Activated CD4-positive, alpha-beta T cell treated with anti-CD3 and anti-CD28 coated beads, Interleukin-2, amount 50 U/mL, for 24 hours (primary cell): ENCODE data around the gene KLK8.

Source experiments
- DNase-seq, 2 donors: peaks; one replicate each; pipeline ENCODE4 v3.0.0-alpha.2; 2020; ENCODE audit warnings: low read depth in 1 of 2, low spot score in 1 of 2

Gene KLK8

GRCh38 chr19:51001515-51001914 lies at the start of gene KLK8:
Gene KLK8, minus strand, starts transcription at chr19:51001604. Its CDS starts 437 bp downstream, at chr19:51001167.
- DNase-seq, result no peak

DNA sequence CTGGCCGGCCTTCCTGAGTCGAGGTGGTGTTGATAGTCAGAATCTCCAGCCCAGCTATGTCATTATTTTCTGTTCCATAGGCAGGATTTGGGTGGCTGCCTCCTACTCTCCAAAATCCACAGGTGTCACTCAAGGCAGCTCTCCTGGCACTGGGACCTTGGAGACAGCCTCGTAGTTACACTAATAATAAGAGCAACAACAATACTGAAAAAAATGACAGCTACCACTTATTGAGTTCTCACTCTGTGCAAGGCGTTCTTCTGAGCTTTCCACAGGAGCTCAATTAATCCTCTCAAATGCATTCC lies 45.6 kb upstream of the KLK8 start:
- no peak for DNase-seq

DNA sequence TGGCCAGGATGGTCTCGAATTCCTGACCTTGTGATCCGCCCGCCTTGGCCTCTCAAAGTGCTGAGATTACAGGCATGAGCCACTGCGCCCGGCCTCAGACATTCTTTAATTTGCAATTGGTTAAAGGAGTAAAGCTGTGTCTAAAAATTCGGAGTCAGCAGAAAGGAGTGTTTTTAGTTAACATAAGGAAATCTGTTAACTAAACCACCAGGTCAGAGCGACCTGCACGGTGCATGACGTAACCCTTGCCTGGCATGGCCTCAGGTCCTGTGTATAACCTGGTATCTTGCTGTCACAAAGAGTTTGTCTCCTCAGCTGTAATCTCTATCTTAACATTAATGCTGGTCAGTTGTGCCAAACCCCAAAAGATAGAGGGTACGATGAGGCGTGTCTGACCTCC lies 42.9 kb upstream of the KLK8 start:
- no peak for DNase-seq

DNA sequence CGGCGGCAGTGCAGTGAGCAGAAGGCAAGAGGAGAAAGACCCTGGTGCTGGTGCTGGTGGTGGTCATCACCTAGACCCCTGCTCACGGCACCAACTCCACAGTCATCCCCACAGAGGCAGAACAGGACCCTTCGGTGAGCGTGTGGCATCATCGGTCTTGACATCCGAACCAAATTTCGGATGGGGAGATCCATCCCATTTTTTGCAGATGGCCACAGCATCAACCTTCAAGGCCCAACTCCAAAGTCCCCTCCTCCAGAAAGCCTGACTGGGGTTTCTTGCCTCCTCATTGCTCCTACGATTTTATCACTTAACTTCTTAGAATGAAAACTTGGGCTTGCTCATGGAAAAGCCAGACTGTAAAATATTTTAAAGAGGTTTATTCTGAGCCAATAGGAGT lies 42.1 kb upstream of the KLK8 start:
- no peak for DNase-seq

DNA sequence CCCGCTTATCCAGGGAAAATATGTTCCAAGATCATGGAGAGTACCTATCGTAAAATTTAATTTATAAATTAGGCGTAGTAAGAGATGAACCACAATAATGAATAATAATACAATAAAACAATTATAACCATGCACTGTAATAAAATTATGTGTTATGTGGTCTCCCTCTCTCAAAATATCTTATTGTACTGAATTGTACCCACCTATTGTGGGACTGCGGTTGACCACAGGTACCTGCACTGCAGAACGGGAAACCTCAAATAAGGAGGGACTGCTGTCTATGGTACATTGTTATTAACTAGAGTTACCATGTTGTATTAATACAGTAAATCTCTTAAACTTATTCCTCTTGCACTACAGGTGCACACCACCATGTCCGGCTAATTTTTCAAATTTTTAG lies 38.7 kb upstream of the KLK8 start:
- no peak for DNase-seq

- no peak for DNase-seq
Observed at GRCh38 chr19:51036519-51036918, 35.1 kb upstream of the KLK8 start.

DNA sequence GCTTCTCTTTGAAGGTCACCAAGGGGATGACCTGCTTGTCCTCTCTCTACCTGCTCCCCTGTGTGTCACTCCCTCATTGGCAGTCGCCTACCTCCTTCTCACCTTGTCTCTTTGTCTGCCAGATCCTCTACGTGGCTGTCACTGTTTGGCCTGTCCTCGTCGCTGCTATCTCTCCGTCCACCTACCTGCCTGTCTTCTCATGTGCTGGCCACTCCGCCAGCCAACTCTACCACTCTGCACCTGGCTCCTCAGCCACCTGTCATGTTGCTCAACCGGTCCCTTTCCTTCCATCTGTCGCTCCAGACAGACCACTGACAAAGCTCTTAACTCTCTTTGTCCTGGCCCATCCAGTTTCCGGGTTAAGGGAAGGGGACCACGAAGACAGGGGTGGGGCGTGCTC lies 33.3 kb upstream of the KLK8 start, which contains the start of gene KLK12:
TSS of gene KLK12 (minus strand) at position 299 of the 400 bp plus-strand sequence. CDS start 381 bp downstream, outside the sequence.
- DNase-seq, result no peak

- no peak for DNase-seq
Observed at GRCh38 chr19:51031880-51032225, 30.4 kb upstream of the KLK8 start.

- DNase-seq, result no peak
Observed at GRCh38 chr19:51031220-51031879, 29.9 kb upstream of the KLK8 start.

DNA sequence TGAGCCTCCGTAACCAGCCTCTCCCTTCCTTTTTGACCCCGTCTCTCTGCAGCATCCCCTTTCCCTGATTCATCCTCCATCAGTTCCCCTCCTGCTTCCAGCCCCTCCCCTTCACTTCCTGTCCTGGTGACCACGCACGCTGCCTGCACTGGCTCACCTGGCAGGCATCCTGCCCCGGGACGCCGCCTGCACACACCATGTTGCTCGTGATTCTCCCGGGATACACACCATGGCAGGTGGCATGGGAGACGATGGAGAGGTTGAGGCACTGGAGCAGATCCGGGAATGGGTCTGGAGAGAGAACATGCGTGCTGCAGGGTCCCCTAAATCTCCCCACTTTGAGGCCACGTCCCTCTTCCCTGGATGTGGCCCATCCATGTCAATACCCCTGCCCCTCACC lies 29.2 kb upstream of the KLK8 start:
- DNase-seq, result no peak

- no peak for DNase-seq
Observed at GRCh38 chr19:51029718-51030117, 28.3 kb upstream of the KLK8 start.

DNA sequence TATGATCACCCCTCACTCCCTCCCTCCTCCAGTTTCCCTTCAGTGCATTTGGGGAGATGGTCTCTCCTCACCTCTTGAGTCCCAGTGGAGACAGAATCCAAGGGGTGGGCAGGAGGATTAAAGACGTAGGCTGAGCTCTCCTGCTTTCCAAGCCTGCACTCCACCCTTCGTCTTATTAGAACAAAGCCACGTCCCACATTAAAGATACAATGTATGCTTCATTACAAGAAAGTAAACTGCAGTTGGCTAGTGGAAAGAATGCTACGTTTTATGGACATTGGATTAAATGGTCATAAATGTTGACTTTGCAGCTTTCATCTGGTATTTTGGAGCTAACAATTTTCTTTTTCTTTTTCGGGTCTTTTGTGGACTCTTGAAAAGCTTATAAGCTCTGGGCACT lies 26.5 kb upstream of the KLK8 start:
- DNase-seq, result no peak

DNA sequence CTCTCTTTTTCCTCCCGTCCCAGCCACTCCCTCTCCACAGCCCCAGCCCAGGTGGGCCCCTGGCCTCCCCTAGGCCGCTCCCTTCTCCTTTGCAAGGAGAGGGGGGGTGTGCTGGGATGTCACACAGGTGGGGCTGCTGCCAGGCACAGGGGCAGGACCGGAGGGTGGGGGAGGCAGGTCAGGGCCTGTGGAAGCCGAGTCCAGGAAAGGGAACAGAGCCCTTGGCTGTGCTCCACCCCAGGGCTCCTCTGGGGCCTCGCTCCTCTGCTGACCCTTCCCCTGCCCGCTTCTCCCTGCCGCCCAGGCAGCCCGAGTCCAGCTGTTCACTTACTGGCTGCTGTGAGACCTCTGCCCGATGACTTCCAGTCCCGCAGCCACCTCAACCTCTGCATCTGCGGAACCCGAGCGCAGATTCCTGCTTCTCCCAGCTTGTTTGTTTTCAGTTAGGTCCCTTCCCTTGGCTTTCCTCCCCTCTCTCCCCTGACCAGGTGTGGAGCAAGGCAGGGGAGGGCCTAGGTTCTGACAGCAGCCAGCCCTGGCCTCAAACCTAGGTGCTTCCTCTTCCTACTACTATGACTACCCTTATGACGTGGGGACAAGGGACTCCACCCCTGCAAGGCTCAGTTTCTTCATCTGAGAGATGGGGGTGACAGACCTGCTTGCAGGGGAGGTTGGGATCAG lies 25.9 kb upstream of the KLK8 start:
- no peak for DNase-seq

GRCh38 chr19:51026554-51026831 lies 25.1 kb upstream of the KLK8 start, which contains the start of gene KLK11:
Gene KLK11, minus strand, starts transcription at chr19:51026616. Its CDS starts 985 bp downstream, at chr19:51025631.
- no peak for DNase-seq

GRCh38 chr19:51025809-51026553 lies 24.6 kb upstream of the KLK8 start:
- no peak for DNase-seq

- no peak for DNase-seq
Observed at GRCh38 chr19:51025401-51025800, 24.0 kb upstream of the KLK8 start.

DNA sequence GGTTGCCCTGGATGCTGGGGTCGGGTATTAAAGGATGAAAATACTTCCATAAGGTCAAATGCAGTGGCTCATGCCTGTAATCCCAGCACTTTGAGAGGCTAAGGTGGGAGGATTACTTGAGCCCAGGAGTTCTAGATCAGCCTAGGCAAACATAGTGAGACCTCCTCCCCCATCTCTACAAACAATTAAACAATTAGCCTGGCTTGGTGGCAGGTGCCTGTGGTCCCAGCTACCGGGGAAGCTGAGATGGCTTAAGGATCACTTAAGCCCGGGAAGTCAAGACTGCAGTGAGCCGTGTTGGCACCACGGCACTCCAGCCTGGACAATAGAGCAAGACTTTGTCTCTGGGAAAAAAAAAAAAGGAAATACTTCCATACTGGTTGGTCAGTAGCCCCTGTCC lies 23.5 kb upstream of the KLK8 start:
- DNase-seq, result no peak

- no peak for DNase-seq
Observed at GRCh38 chr19:51023946-51024345, 22.5 kb upstream of the KLK8 start.

DNA sequence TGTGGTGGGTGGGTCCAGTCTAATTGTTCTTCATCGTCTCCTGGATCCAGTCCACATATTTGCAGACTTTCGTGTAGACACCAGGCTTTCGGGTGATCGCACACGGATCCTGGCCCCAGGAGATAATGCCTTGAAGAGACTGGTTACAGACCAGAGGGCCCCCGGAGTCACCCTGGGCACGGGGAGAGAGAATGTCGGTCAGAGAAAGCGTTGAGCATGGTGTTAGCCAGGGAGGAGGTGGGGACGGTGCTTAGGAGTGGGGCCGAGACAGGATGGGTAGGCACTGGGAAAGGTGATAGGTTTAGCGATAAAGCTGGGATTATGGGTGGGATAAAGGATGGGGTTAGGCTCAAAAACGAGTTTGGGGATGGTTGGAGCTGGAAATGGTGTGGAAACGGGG lies 21.1 kb upstream of the KLK8 start:
- no peak for DNase-seq

DNA sequence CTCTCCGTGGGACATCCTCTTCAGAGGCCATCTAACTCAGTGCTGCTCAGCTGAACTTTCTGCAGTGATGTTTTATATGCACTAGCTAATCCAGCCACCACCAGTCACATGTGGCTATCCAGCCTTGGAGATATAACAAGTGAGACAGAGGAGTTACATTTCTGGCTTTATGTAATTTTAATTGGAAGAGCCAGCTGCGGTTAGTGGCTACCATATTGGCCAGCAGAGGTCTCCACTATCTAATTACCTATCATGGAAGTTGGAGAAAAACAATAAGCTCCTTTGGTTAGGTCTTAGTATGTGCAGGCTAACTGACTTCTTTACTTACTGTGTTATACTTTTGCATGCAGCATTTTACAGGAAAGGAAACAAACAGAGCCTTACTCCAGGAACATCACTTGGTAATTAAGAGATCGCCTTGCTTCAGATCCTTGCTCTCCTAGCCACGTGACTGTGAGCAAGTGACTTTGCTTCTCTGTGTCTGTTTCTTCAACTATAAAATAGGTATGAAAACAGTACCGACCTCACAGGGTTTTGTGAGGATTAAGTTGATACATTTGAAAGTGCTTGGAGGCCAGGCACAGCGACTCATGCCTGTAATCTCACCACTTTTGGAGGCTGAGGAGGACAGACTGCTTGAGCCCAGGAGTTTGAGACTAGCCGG lies 19.7 kb upstream of the KLK8 start:
- DNase-seq, result no peak

DNA sequence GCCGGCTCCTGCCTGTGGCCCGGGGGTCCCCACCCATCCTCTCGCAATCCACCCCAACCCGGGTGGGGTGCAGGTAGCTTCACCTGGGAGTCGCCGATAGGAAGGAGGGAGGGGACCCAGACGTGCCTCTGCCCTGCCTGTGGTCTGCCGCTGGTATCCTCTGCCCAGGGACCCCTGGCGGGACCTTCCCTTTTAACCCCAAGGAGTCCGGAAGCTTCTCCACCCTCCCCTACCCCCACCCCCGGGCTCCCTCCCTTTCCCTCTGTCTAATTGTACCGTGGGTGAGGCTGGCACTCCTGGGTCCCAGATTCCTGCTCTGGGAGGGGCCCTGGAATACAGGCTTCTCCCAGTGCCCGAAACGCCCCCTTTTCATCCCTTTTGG lies 18.1 kb upstream of the KLK8 start, which contains the start of gene KLK10:
TSS of gene KLK10 (minus strand) at position 166 of the 382 bp plus-strand sequence. CDS start 579 bp downstream, outside the sequence.
- no peak for DNase-seq
